Spleen (tissue), 11 donors: ENCODE data around the gene DDX55. TPM values are rescaled to one million over a fixed set of nuclear protein-coding genes. Genes with fewer than 3 reads are reported as not detected.

Experiments
- DNase-seq: peaks from one replicate; pipeline ENCODE4 v3.0.0-alpha.2; 2020
- H3K27ac ChIP-seq, 8 donors: fragments of 200-600 bp; sonication (generic) in 7 of 8; 1 replicate in 4 of 8; 2 replicates in 4 of 8; pipeline versions ENCODE4 v1.5.0 to v1.8.0; 2016 to 2021; ENCODE audit warnings: inconsistent platforms in 4 of 8, mild to moderate bottlenecking in 4 of 8, moderate library complexity in 1 of 8
- H3K27me3 ChIP-seq, 7 donors: fragments of 200-600 bp; sonication (generic) in 6 of 7; replicated peaks in 1 of 7; 1 replicate in 4 of 7; 2 replicates in 3 of 7; pipeline versions ENCODE4 v1.5.0 to v1.8.0; 2016 to 2021; ENCODE audit warnings: inconsistent platforms in 3 of 7, mild to moderate bottlenecking in 1 of 7
- H3K36me3 ChIP-seq, 6 donors: fragments of 200-600 bp; sonication (generic) in 5 of 6; 1 replicate in 4 of 6; 2 replicates in 2 of 6; pipeline versions ENCODE4 v1.5.0 to v1.8.0; 2016 to 2021; ENCODE audit warnings: inconsistent platforms in 2 of 6
- H3K4me1 ChIP-seq, 6 donors: fragments of 200-600 bp; sonication (generic) in 5 of 6; 1 replicate in 3 of 6; 2 replicates in 3 of 6; pipeline versions ENCODE4 v1.5.0 to v1.8.0; 2016 to 2021; ENCODE audit warnings: inconsistent platforms in 3 of 6
- H3K4me3 ChIP-seq, 8 donors: fragments of 200-600 bp; sonication (generic) in 7 of 8; 1 replicate in 4 of 8; 2 replicates in 4 of 8; pipeline versions ENCODE4 v1.5.0 to v1.8.0; 2016 to 2021; ENCODE audit warnings: inconsistent platforms in 4 of 8, mild to moderate bottlenecking in 4 of 8, moderate library complexity in 2 of 8
- H3K9me3 ChIP-seq, 8 donors: fragments of 200-600 bp; sonication (generic) in 7 of 8; 1 replicate in 4 of 8; 2 replicates in 4 of 8; pipeline versions ENCODE4 v1.5.0 to v1.8.0; 2016 to 2021; ENCODE audit warnings: inconsistent platforms in 4 of 8
- POLR2A ChIP-seq, 3 donors: fragments of 450-650 bp; IDR thresholded peaks; one replicate each; pipeline ENCODE4 v1.5.1; 2017; ENCODE audit warnings: antibody characterized with exemption in 3 of 3, mild to moderate bottlenecking in 1 of 3
- POLR2AphosphoS5 ChIP-seq, 3 donors: sonication (generic); formaldehyde crosslinking; IDR thresholded peaks; one replicate each; pipeline ENCODE4 v1.5.1; 2017; ENCODE audit warnings: antibody characterized with exemption in 3 of 3
- WGBS, 5 donors: extraction: QIAGEN DNeasy Blood & Tissue Kit in 3 of 5; methylation state at CpG; one replicate each; pipeline versions ENCODE4 v1.1.5 to v1.1.7; 2013 to 2018; 5-methylcytosine and 5-hydroxymethylcytosine counted together
- intact Hi-C: fragments of 100-400 bp; cut with DNase I; formaldehyde crosslinking; loops from one replicate; pipeline ENCODE4 v1.15.0; 2023; ENCODE audit warnings: low total_unique reads
- polyA plus RNA-seq, 3 donors: library from polyadenylated mRNA; stranded (reverse); fragments of 200-250 nt; gene quantifications; one replicate each; pipeline ENCODE4 v1.2.1, GENCODE V29; 2013
- small RNA-seq, 4 donors: library from RNA; depleted of rRNA; stranded (forward); fragments of <200 nt; gene quantifications; one replicate each; pipeline ENCODE3, GENCODE V24; 2016
- total RNA-seq, 7 donors: library from RNA; depleted of rRNA in 3 of 7; stranded (reverse); fragments of >200 nt in 3 of 7; fragmentation: NEBNext Ultra II Directional in 4 of 7; extraction: Animal tissue kit (Norgen Biotek cat#: 25700) in 4 of 7; gene quantifications; one replicate each; pipeline versions ENCODE4 v1.1.0 to v1.2.1, GENCODE V29; 2016 to 2021
- TF ChIP-seq, protein P1 (sequence below), 11 experiments: fragments of 200-600 bp in 7 of 11; fragments of 450-650 bp in 4 of 11; sonication (generic) in 4 of 11; IDR thresholded peaks in 8 of 11; conservative IDR thresholded peaks in 3 of 11; 1 replicate in 7 of 11; 2 replicates in 4 of 11; pipeline versions ENCODE4 v1.4.0 to v1.8.0; 2016 to 2021; ENCODE audit warnings: antibody characterized with exemption in 11 of 11, inconsistent platforms in 4 of 11, mild to moderate bottlenecking in 1 of 11
- donor health status: healthy with polysubstance abuse.
- donor health status: DM: no; HTN: no; CAD: no; lungs with moderate emphysema.
- donor health status: DM: no; HTN: no; CAD: no.
- donor health status: Bipolar disorder and iron deficiency.
- donor health status: healthy.
- donor health status: DM: no; HTN: no; CAD: no.
- donor health status: DM: yes; HTN: yes; CAD: no.

Gene DDX55
- total and polyA plus RNA-seq, 10 donors: 16.4 to 43.7 (median 22.2) TPM

DNA sequence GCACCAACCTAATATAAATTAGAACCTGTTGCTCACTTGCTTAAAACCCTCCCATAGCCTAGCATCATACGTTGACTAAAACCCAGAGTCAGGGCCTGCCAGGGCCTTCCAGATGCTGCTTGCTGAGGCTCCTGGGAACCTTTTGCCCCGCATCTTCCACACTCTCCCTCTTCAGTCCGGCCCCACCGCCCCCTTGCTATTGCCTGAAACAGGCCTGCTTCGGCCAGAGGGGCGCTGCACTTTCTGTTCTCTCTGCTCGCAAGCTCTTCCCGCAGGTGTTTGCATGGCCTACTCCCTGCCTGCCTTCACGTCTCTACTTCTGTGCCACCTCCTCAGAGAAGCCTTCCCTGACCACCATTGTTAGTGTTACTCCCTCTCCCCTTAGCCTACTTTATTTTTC lies 55.3 kb downstream of the DDX55 start:
- 93 to 97% (median 93%) methylated on average over 9 of the region's 9 CpGs for WGBS, 5 donors
- DNase-seq: no peak

DNA sequence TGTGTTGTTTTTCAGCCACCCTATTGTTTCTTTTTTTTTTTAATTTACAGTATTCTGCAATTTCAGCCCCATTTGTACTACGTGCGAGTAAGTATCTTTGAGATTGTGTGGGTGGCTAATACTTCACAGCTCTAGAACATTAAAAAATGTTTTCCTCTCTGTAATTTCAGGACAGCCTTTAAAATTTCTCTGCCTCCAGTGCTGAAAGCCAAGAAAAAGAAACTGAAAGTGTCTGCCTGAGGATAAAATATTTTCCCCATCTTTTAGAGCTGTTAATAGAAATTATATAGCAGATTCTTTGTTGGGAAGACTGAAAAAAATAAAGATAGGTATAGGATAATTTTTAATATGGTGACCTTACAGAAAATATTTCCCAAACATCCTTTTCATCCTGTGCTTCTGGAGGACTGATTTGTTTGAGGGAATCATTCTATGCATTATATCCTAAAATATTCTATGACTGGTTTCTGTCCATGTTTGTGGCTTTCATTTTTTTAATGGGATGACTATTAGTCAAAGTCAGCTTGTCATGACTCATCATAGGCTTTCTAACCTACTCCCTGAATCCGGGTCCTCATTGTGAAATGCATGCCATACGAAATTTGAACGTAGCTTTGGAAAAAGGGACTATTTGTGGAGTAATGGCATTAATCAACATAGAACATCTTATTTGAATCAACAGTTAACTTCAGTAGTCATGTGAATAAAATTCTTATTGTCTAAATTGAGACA lies 58.3 kb downstream of the DDX55 start:
- H3K27ac ChIP-seq: peak overlapping the region in 7 of 8 donors; percentile 29 to 63 (median 49)
- TF ChIP-seq POLR2AphosphoS5 (IDR thresholded peaks at IDR 0.05) (no peak), POLR2A (IDR thresholded peaks at IDR 0.05) (no peak)
- H3K36me3 ChIP-seq: peaks cover 0 to 70% (median 20%) of the 10 kb centered on the region in 6 donors
- H3K9me3 ChIP-seq: no peaks in the 10 kb centered on the region
- H3K27me3 ChIP-seq: no peaks in the 10 kb centered on the region
- DNase-seq: no peak
- intact Hi-C loops: no loop called here
- no peak overlapping the region for H3K4me3 ChIP-seq
- peaks cover 0 to 31% (median 13%) of the 10 kb centered on the region in 6 donors for H3K4me1 ChIP-seq
- WGBS, 5 donors: 67 to 74% (median 69%) methylated on average over 5 of the region's 5 CpGs

More for the DNA sequence above, 55.3 kb downstream of the DDX55 start:
- TF ChIP-seq, protein P1, sequence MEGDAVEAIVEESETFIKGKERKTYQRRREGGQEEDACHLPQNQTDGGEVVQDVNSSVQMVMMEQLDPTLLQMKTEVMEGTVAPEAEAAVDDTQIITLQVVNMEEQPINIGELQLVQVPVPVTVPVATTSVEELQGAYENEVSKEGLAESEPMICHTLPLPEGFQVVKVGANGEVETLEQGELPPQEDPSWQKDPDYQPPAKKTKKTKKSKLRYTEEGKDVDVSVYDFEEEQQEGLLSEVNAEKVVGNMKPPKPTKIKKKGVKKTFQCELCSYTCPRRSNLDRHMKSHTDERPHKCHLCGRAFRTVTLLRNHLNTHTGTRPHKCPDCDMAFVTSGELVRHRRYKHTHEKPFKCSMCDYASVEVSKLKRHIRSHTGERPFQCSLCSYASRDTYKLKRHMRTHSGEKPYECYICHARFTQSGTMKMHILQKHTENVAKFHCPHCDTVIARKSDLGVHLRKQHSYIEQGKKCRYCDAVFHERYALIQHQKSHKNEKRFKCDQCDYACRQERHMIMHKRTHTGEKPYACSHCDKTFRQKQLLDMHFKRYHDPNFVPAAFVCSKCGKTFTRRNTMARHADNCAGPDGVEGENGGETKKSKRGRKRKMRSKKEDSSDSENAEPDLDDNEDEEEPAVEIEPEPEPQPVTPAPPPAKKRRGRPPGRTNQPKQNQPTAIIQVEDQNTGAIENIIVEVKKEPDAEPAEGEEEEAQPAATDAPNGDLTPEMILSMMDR (IDR thresholded peaks at IDR 0.05 in 8 of 11, conservative IDR thresholded peaks at IDR 0.05 in 3 of 11): no peak
- TF ChIP-seq POLR2A (IDR thresholded peaks at IDR 0.05) (no peak), POLR2AphosphoS5 (IDR thresholded peaks at IDR 0.05) (no peak)
- no peak overlapping the region for H3K4me3 ChIP-seq
- intact Hi-C loops: no loop called here
- peaks cover 0 to 89% (median 31%) of the 10 kb centered on the region in 6 donors for H3K36me3 ChIP-seq
- H3K27ac ChIP-seq: no peak overlapping the region
- no peaks in the 10 kb centered on the region for H3K27me3 ChIP-seq
- H3K4me1 ChIP-seq: peaks cover 0 to 35% (median 13%) of the 10 kb centered on the region in 6 donors
- no peaks in the 10 kb centered on the region for H3K9me3 ChIP-seq

DNA sequence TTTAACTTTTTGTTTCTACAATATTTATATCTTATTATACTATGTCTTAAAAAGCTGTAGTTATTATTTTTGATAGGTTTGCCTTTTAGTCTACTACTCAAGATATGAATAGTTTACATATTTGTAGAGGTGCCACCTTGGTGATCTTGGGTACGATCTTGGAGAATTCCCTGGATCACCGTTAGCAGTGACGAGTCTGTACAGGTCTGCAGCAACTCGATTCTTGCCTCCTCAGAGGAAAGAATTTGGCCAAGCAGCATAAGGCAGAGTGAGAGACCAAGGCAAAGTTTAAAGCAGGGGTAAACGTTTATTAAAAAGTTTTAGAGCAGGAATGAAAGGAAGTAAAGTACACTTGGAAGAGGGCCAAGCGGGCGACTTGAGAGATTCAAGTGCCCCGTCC lies 65.9 kb downstream of the DDX55 start:
- no peaks in the 10 kb centered on the region for H3K9me3 ChIP-seq
- DNase-seq: no peak
- peaks cover 0 to 4% (median 0%) of the 10 kb centered on the region in 6 donors for H3K36me3 ChIP-seq
- no peak overlapping the region for H3K4me3 ChIP-seq
- TF ChIP-seq POLR2A (IDR thresholded peaks at IDR 0.05): no peak
- TF ChIP-seq POLR2AphosphoS5 (IDR thresholded peaks at IDR 0.05): no peak
- TF ChIP-seq, protein P1 (IDR thresholded peaks at IDR 0.05 in 8 of 11, conservative IDR thresholded peaks at IDR 0.05 in 3 of 11): no peak
- H3K4me1 ChIP-seq: peaks cover 6 to 22% (median 13%) of the 10 kb centered on the region in 6 donors
- H3K27ac ChIP-seq: no peak overlapping the region
- 82 to 91% (median 85%) methylated on average over 8 of the region's 8 CpGs for WGBS, 5 donors
- no peaks in the 10 kb centered on the region for H3K27me3 ChIP-seq
- intact Hi-C loops: no loop called here

Small RNAs within 50 kb of the gene (small RNA-seq; reads per million reads assigned to genes)
- gene SNORA9B: 0 reads per million in 4 donors

Other genes starting within 250 kb of the DDX55 start
- 10 to 100 TPM; 25.8 to 35.0 (median 29.8) TPM for gene SBNO1, start 237.3 kb upstream of the DDX55 start, total RNA-seq
- gene SBNO1, start 237.3 kb upstream of the DDX55 start, polyA plus RNA-seq: 1 to 10 TPM; 4.1 to 6.1 (median 4.5) TPM
- gene KMT5A, start 218.0 kb upstream of the DDX55 start, total RNA-seq: 10 to 100 TPM; 28.7 to 40.3 (median 35.6) TPM
- gene KMT5A, start 218.0 kb upstream of the DDX55 start, polyA plus RNA-seq: 10 to 100 TPM; 11.3 to 15.9 (median 11.3) TPM
- 10 to 100 TPM; 10.8 to 15.7 (median 12.5) TPM for gene RILPL2, start 165.4 kb upstream of the DDX55 start, total RNA-seq
- 10 to 100 TPM; 14.0 to 18.0 (median 14.8) TPM for gene RILPL2, start 165.4 kb upstream of the DDX55 start, polyA plus RNA-seq
- gene SNRNP35, start 144.0 kb upstream of the DDX55 start, total RNA-seq: 10 to 100 TPM; 18.9 to 36.1 (median 27.8) TPM
- gene SNRNP35, start 144.0 kb upstream of the DDX55 start, polyA plus RNA-seq: 10 to 100 TPM; 36.3 to 63.7 (median 55.4) TPM
- gene RILPL1, start 68.4 kb upstream of the DDX55 start, total RNA-seq: 10 to 100 TPM in 4 of 7 donors, 1 to 10 TPM in 3; 8.0 to 13.6 (median 11.2) TPM
- 1 to 10 TPM; 3.2 to 6.0 (median 5.3) TPM for gene RILPL1, start 68.4 kb upstream of the DDX55 start, polyA plus RNA-seq
- 100 to 1,000 TPM in 5 of 7 donors, 10 to 100 TPM in 2; 90.8 to 135 (median 112) TPM for gene TMED2, start 17.5 kb upstream of the DDX55 start, total RNA-seq
- gene TMED2, start 17.5 kb upstream of the DDX55 start, polyA plus RNA-seq: 10 to 100 TPM; 32.3 to 52.1 (median 42.9) TPM
- 100 to 1,000 TPM in 3 of 7 donors, 10 to 100 TPM in 4; 35.1 to 137 (median 47.2) TPM for gene EIF2B1, start 31.6 kb downstream of the DDX55 start, total RNA-seq
- gene EIF2B1, start 31.6 kb downstream of the DDX55 start, polyA plus RNA-seq: 10 to 100 TPM; 28.3 to 29.0 (median 28.7) TPM
- gene GTF2H3, start 31.7 kb downstream of the DDX55 start, total RNA-seq: 10 to 100 TPM; 15.3 to 23.1 (median 21.4) TPM
- gene GTF2H3, start 31.7 kb downstream of the DDX55 start, polyA plus RNA-seq: 10 to 100 TPM in 1 of 3 donors, 1 to 10 TPM in 2; 6.4 to 11.3 (median 8.5) TPM
- gene TCTN2, start 69.0 kb downstream of the DDX55 start, total RNA-seq: 10 to 100 TPM in 1 of 7 donors, 1 to 10 TPM in 6; 4.3 to 10.9 (median 7.5) TPM
- 1 to 10 TPM; 1.9 to 4.1 (median 3.3) TPM for gene TCTN2, start 69.0 kb downstream of the DDX55 start, polyA plus RNA-seq
- 10 to 100 TPM; 27.9 to 46.0 (median 34.9) TPM for gene ATP6V0A2, start 110.3 kb downstream of the DDX55 start, total RNA-seq
- gene ATP6V0A2, start 110.3 kb downstream of the DDX55 start, polyA plus RNA-seq: 1 to 10 TPM; 7.2 to 9.1 (median 8.5) TPM
- 1 to 10 TPM in 3 of 7 donors, under 1 TPM in 3, not detected in 1; 0.26 to 2.2 (median 0.95) TPM for gene DNAH10, start 160.2 kb downstream of the DDX55 start, total RNA-seq
- under 1 TPM; 0.23 to 0.35 (median 0.26) TPM for gene DNAH10, start 160.2 kb downstream of the DDX55 start, polyA plus RNA-seq